Measurements from ENCODE around the gene PDIA5.

PDIA5 gene

DNA sequence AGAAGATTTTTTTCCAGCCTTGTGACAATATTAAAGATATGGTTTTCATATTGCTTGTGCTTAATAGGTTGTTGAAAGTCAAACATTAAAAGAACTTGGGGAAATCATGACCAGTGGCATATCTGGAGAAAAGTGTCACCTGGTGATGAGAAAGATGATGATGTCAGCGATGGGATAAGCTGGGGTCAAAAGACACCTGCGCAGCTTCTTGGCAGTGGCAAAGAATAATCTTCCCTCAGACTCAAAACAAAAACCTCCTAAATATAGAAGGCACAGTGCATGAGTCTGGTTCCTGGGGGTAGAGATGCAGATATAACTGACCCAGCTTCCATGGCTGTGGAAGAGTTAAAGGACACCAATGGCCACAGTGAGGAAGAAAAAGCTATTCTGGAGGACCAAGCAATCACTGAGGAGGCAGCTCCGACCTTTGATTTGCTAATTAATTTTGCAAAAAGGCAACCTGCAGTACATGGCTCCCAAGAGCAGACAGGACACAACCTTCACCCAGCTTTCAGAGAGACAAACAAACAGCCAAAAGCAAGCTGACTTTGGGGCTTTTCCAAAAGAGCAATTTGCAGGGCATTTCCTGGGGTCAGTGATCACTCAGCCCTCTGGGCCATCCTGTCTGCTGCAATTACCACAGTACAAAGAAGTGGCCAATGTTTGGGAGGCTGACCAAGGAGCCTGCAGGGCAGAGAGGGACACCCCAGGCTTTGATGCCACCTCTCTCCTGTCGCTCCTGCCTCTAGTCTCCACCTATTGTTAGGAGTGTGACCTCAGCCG is 21.7 kb upstream of the PDIA5 start:
- no peak for DNase-seq

DNA sequence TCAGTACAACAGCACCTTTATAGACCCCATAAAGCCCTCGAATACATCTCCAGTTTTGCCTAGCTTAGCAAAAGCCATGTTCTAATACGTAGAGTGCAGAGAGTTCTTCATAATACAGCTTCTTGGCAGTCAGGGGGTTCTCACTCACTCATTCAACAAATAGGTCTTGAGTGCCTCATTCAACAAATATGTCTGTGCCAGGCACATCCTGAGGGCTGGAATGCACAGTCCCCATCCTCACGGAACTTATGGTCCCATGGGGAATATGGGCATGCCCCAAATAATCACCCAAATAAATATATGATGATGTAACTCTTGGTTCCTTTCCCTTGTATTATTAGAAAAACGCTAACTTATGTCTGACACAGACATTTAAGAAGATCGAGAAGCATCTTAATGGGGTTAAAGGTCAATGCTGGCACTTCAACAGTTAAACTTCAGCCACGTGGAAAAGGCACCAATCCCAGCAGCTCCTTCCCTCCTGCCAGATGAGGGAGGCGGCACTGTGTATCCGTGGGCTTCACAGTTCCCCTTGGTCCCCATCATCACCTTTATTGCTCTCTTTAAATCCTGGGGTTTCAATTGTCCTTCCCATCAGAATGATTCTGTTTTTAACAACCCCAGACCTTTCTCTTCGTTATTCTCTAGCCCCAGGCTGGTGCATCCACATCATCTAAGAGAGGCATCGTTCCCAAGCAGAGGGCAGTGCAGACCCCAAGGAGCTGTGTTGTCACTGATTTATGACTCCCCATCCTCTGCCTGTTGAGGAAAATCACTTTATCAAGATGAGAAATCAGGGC is 20.4 kb upstream of the PDIA5 start:
- no peak for DNase-seq

DNA sequence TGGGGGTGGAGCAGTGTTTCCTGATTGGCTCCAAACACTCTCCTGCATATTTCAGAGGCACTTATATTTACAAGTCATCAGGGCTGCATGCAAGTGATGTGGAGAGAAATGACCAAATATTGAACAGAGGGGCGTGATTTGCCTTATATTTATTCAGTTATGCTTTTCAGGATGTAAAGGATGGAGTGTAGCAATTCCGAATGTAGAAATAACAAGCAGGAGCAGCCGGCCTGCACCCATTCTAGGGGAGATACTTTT is 19.8 kb upstream of the PDIA5 start:
- no peak for DNase-seq

DNA sequence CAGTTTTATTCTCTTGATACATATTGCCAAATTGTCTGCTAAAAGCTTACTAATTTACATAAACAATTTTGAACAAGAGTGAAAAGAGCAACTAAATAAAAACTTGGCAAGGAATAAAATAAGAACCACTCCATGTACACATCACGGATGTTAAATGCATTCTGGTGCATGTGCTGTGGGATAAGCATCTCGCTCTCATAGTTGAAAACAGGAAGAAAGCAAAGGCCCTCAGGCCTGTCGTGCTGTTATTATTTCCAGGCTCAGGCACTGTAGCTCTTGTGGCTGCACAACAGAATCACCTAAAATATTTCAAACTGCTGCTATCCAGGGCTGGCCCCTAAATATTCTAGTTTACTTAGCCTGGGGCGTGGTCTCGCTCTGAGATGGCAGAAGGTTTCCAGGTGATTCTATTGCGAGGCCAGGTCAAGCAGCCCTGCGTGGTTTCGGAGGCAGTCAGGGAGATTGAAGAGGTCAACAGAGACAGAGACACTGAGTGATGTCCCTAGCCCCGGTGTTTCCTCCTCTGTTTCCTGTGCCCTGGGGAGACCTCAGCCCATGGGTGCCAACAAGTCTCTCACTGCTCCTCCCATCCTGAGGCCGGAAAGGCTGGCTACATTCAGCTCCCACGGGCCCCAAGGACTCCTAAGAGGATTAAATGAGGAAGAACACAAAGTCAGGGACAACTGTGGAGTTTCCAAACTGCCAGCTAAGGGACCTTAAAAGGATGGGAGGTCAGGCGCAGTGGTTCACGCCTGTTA is 18.2 kb upstream of the PDIA5 start:
- no peak for DNase-seq

DNA sequence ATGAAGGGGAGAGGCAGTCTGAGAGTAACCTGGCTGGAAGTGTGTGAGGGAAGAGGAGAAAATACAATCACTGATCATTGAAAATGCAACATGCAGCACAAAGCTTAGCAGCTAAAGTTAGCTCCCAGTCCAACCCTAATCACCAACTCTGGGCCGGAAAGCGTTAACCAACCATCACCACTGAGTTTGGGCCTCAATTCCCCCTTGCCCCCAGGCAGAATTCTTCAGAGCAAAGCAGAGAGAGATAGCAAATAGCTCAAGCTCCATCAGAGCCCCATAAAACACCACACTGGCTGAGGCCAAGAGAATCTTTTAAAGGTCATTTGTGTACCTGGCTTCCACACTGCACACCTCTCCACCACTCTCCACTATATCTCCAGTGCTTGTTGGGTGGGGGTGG is 16.2 kb upstream of the PDIA5 start:
- DNase-seq: no peak

DNA sequence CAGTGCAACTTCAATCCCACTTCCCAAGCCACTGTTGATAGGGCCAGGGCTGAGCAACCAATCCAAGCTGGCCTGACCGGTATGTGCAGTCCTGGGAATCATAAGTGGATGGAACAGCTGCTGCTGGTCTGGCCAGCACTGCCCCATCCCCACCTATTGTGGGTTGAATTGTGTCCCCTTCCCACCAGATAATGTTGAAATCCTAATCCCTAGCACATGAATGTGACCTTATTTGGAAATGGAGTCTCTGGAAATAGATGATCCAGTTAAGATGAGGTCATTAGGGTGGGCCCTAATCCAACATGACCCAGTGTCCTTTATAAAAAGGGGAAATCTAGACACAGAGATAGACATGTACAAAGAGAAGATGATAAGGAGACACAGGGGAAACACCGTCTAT is 13.7 kb upstream of the PDIA5 start:
- DNase-seq: no peak

DNA sequence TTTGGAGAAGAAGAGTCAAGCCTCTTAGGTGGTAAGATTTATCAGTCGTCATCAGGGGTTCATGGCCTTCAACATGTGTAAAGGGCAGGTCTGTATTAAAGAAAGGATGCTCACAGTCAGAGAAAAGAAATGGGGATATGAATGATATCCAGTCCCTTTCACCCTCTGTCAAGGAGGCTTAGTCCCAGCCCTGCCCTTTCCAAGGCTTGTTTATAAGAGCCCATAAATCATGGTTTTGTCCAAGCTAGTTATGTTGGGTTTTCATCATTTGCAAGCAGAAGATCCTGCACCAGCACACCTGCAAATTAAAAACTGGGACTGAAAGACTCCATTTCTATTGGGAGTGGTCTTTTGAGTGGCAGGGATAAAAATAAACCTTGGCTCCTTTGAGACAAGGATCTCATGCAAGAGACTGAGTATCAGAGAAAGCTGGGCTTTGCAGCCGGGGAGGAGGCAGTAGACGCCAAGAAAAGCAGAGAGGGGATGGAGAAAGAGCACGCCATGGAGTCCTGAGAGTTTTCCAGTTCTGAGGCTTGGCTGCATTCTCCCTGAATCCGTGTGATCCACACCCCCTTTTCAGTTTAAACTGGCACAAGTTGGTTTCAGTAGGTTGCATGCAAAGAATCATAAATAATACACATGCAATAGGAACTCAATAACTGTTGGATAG is 12.6 kb upstream of the PDIA5 start:
- no peak for DNase-seq

DNA sequence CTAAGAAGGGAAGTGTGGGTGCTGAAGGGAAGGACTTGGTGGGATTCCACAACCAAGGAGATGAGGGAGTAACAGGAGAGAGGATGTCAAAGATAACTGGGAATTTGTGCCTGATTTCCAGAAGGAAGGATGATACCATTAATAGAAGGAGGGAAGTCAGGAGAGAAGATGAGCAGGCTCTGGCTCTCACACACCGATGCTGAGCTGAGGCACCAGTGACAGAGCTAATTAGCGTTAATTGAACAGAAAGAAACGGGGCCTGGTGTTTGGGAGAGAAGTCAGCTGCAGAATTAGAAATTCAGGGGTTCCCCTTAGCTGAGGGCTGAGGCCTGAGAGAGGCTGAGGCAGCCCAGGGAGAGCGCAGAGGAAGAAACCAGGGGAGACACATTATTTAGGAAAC is 11.9 kb upstream of the PDIA5 start:
- no peak for DNase-seq

DNA sequence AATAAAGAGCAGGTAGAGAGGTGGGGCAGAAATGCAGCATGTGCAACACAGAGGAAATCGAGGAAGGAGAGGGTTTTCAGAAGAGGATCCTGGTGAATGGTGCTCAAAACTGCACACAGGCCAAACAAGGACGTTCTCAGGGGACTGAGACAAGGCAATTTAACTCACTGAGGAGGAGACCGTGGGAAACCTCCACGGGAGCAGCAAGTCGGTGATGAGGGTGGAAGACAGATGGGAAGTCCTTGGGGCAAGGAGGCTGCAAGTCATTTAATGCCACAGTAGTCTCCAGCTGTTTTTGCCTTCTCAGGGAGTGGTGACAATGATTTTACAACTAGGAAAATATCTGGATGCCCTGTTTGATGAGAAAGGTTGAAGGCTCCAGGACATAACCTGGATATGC is 11.5 kb upstream of the PDIA5 start:
- DNase-seq: no peak

DNA sequence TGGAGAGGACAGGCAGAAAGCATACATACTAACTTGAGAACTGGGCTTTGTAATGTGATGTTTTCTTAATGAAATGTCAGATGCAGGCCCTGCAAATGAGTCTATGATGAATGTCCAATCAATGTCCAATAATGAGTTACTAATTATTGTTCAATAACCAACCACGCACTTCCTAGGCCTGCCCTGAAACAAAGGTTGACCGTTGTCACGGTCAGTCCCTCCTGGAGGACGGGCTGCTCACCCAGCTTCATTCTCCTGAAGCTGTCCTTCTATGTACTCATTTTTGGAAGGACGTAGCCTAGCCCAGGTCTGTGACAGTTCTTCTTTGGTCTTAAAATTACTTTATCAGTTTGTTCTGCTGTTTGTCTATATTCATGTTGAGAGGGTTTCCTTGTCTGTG is 8.3 kb upstream of the PDIA5 start:
- no peak for DNase-seq

DNA sequence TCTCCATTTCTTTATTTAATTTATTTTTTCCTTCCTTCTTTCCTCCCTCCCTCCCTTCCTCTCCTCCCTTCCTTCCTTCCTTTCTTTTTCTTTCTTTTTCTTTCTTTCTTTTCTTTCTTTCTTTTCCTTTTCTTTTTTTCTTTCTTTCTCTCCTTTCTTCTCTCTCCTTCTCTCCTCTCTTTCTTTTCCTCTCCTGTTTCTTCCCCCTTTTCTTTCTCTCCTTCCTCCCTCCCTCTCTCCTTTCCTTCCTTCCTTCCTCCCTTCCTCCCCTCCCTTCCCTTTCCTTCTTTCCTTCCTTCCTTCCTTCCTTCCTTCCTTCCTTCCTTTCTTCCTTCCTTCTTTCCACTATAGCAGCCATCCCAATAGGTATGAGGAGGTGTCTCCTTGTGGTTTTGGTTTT is 6.8 kb upstream of the PDIA5 start:
- DNase-seq: no peak

DNA sequence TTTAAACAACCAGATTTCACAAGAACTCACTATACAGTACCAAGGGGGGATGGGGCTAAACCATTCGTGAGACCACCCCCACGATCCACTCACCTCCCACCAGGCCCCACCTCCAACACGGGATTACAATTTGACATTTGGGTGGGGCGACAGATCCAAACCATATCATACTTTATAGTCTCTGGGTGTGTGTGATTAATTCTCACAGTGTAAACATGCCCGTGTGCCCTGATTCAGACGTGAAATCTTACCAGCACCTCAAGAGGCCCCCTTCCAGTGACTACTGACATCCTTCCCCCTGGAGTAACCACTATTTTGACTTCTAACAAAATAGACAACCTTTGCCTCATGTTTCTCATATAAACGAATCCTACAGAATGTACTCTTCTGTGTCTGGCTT is 5.0 kb upstream of the PDIA5 start:
- no peak for DNase-seq

DNA sequence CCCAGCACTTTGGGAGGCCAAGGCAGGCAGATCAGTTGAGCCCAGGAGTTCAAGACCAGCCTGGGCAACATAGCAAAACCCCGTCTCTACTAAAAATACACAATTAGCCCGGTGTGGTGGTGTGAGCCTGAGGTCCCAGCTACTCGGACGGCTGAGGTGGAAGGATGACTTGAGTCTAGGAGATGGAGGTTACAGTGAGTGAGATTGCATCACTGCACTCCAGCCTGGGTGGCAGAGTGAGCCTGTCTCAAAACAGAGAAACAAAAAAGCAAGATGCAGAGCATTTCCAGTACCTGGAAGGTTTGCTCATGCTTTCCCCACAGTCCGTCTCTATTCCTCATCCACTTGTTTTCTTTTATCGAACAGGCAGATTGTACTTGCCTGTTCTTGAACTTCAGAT is 3.8 kb upstream of the PDIA5 start:
- no peak for DNase-seq

DNA sequence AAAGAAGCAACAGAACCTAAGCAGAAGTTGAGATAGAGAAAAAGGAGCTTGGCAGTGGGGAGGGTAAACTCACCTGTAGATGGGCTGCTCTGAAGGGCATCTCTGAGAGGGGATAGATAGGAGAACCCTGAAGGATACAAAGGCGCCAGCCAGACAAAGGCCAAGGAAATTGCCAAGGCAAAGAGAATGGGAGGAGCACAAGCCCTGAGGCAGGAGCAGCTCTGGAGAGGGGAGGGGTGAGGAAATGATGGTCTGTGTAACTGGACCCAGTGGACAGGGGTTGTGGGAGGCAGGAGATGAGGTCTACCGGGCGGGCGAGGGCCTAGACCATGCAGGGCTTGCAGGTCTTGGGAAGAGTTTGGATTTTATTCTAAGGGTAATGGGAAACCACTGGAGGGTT is 2.3 kb upstream of the PDIA5 start:
- DNase-seq: no peak

DNA sequence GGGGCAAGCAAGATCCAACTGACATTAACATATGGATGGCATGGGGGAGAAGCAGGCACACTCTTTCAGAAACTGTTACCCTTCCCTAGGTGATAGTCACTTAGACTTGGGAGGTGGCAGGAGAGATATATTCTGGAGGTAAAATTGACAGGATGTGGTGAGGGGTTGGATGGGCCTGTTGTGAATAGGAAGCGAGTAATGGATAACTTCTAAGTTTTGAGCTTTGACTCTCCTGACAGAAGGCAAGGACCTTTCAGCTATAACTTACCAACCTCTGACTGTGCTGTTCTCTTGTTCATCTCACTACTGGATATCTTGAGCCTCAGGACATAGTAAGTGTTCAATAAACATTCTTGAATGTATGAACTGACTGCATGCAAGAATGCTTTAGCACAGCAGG is 1.9 kb upstream of the PDIA5 start:
- DNase-seq: no peak

DNA sequence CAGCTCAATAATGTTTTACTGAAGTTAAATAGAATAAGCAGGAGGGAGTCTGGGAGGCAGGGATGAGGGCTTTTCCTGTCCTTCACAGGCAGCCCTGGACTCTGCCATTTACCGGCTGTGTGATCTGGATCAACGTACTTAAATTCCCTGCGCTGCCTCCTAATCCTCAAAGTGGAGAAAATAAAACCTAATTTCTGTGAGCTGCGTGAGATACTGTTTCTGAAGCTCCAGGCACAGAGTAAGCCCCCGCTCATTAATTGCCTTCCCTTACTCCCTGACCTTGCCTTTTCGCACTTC is 278 bp upstream of the PDIA5 start:
- no peak for DNase-seq

DNA sequence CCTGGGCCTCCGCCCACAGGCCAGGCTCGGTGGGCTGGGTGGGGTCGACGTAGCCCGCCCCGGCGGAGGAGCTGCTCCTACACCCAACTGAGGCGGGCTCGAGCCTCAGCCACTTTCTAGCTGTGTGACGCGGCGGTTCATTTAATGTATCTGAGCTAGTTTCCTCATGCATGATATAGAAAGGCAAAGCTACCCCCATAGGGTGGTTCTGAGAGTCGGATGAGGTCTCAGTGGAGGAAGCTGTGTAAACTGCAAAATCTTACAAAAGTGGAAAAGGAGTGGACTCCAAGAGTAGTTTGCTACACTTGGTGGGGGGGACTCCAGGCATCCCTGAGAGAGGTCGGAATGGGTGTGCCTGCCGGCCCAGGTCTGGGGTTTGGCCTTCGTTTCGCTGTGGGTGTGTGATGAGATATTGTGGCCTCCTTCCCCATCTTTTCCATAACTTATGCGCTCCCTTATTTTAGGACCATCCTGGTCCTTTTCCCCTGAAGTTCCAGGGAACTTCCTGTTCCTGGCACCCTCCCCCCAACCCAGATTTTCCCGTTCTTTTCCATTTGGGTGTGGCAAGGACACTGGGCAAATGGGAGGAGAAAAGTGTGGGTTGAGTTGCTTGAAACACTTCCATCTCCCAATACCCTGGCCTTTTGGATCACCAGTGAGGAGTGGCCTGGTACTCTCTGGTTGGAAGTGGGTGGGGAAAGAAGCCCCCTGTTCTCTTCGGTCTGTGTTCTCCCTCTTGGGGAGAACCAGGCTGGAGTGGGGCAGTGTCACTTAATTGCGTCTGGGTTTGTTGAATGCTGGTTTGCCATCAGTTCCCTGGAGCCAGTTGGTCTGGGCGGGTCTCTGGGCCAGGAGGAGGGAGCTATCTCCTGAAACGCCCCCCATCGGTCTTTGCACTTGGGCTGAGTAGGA is 1.1 kb downstream of the PDIA5 start:
- no peak for DNase-seq

DNA sequence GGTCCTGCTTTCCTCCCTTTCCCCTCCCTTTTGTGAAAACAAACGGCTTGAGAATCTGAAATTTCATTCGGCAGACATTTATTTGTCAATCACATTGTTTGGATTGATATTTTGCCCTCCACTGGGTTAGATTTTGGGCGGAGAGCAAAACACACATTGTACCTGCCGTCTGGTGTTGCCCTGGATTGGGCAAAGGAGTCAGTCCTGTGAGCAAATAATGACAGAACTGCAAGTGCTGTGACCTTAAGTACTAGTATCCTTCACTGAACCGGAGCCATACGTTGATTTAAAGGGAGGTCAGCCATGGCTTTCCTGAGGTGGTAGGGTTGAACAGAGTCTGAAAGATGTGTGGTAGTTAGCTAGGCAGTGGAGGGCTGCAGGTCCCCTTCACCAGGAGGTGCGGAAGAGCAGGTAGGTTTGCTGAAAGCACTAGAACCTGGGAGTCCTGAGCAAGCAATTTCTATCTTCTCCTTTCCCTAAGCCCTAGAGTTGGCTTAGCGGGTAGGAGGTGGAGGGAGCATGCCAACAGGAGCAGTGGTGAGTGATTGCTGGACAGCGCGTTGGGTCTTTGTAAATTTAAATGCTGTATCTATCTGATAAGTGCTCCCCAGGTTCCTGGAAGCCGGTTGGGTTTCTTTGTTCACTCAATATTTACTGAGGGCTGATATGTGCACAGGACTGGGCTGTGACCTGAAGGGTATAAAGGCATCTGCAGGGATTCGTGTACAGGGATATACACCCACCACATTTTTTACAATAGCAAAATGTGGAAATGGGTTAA is 2.0 kb downstream of the PDIA5 start:
- no peak for DNase-seq

DNA sequence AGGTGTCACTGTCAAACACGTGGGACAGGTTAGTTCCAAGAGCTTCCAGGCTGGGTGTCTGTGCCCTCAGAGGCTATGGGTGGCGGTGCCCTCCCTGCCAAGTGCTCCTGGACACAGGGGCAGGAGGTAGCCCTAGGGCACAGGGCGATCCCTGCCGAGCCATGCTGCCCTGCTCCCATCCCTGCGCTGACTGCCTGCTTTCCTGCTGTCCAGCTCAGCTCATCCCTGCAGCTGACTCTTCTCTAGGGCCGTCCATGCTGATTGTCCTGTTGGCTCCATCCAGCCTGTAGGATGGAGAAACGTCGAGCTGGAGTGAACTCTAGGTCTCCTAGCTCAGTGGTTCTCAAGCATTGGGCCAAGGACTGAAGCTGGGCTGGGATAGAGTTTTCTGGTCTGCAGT is 3.7 kb downstream of the PDIA5 start:
- DNase-seq: no peak

DNA sequence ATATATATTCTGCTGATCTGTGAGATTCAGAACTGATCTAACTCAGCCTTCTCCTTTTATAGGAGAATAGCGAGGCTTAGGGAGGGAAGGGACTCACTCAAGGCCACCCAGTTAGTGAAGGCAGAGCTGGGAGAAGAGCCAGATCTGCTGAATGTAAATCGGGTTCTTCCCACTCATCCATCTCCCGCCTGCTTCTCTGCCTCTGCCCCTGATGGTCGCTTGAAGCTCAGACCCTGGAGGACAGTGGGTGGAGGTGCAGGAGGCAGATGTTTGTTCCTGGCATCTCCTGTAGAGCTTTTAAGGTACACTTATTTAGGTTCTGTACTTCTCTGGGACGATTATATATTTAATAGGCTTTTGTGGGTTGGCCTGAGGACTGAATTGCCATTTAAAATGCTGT is 4.3 kb downstream of the PDIA5 start:
- no peak for DNase-seq

DNA sequence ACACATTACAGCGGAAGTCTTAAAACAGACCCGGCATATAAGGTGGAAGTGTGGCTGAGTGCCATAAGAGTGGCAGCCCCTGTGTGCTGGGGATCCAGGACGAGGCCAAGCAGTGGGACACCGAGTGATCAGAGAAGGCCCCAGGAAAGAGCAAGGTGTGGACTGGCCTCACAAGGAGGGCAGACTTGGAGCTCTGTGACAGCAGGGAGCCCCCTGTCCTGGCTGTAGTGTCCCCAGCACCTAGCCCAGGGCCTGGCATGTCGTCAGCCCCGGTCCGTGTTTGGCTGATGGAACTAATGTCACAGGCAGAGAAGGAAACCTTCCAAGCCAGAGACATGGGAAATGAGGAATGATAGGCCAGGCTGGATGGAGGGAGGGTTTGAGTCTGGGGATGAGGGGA is 4.8 kb downstream of the PDIA5 start:
- no peak for DNase-seq

DNA sequence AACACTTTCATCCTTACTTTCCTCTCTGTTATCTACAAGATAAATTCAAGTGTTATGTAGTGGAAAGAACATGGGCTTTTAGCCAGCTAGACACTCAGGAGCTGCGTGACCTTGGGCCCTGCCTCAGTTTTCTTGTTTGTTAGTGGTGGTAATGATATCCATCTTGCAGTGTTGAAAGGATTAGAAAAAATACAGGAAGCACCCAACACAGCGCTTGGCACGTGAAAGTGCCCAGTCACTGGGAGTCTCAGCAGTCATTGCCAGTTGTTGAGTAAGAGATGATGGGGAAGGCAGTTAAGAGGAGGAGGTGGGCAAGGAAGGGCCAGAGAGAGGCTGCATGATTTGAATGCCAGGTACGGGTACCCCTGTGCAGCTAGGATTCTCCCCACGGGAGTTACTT is 5.3 kb downstream of the PDIA5 start:
- DNase-seq: no peak

All from NCI-H2081 treated with DMSO at 0.1 percent for 48 hours (cell line).